Measurements from ENCODE around the gene RTN4RL1. TPM values are rescaled to one million over a fixed set of nuclear protein-coding genes. Genes with fewer than 3 reads are reported as not detected.

Gene RTN4RL1
- total and polyA plus RNA-seq, 2 of the 13 experiments (the other 11 are each of a cell fraction or from before 2014, with no cell fraction given) = 0.01 TPM; not detected in 1

GRCh38 chr17:1997927-1998742, 27.0 kb downstream of the RTN4RL1 start (continued):
- no peak for TF ChIP-seq ZXDC (CRISPR knock-in tag; IDR thresholded peaks at IDR 0.05)
- TF ChIP-seq ZBTB34 (CRISPR knock-in tag; IDR thresholded peaks at IDR 0.05) = no peak
- no peak for TF ChIP-seq ATF2 (CRISPR knock-in tag; IDR thresholded peaks at IDR 0.05)
- TF ChIP-seq NR3C1 (CRISPR knock-in tag; IDR thresholded peaks at IDR 0.05) = no peak
- peak; percentile 30 for TF ChIP-seq FOXO1 (CRISPR knock-in tag; IDR thresholded peaks at IDR 0.05)
- no peak for TF ChIP-seq MTA3 (CRISPR knock-in tag; IDR thresholded peaks at IDR 0.05)
- TF ChIP-seq HNRNPK (IDR thresholded peaks at IDR 0.05; ENCODE audit: low read depth, low read length, poor library complexity, severe bottlenecking) = peak; percentile 55
- TF ChIP-seq ZNF280B (CRISPR knock-in tag; IDR thresholded peaks at IDR 0.05; ENCODE audit: borderline replicate concordance) = no peak
- peak; percentile 53 for TF ChIP-seq TFDP2 (CRISPR knock-in tag; IDR thresholded peaks at IDR 0.05)
- peak; percentile 33; the same call in 1 of the 2 replicates for TF ChIP-seq MEF2D (CRISPR knock-in tag; IDR thresholded peaks at IDR 0.05)
- TF ChIP-seq ZNF362 (CRISPR knock-in tag; IDR thresholded peaks at IDR 0.05; ENCODE audit: borderline replicate concordance) = 0 out of 2 replicates have a peak, but pooled peaks have one; percentile 17
- no peak for TF ChIP-seq ZKSCAN1 (IDR thresholded peaks at IDR 0.05; ENCODE audit: low read length)
- peak; percentile 93 for TF ChIP-seq RNF2 (conservative IDR thresholded peaks at IDR 0.05; ENCODE audit: low read depth)
- TF ChIP-seq ZNF503 (CRISPR knock-in tag; IDR thresholded peaks at IDR 0.05) = peak; percentile 24; the same call in 1 of the 2 replicates
- TF ChIP-seq ZFYVE20 (CRISPR knock-in tag; IDR thresholded peaks at IDR 0.05; ENCODE audit: borderline replicate concordance, low read depth) = no peak
- no peak for TF ChIP-seq FOXC1 (CRISPR knock-in tag; IDR thresholded peaks at IDR 0.05; ENCODE audit: borderline replicate concordance)

All from HepG2 (cell line).